BLaER1 treated with 17β-estradiol and CSF1 and Interleukin-3, amounts not matched to agents 10 nM and 100 nM (cell line): ENCODE data around the gene PTPA.

ENCODE experiments used
- H3K27ac ChIP-seq, 11 experiments: shearing (Covaris generic); formaldehyde crosslinking; 2 replicates each; pipeline ENCODE4 v1.8.1; 2022
- H3K27me3 ChIP-seq, 11 experiments: shearing (Covaris generic); formaldehyde crosslinking; 2 replicates each; pipeline ENCODE4 v1.8.1; 2022
- H3K36me3 ChIP-seq, 11 experiments: shearing (Covaris generic); formaldehyde crosslinking; 2 replicates each; pipeline ENCODE4 v1.8.1; 2022
- H3K4me1 ChIP-seq, 10 experiments: shearing (Covaris generic); formaldehyde crosslinking; 2 replicates each; pipeline ENCODE4 v1.8.1; 2022
- H3K4me2 ChIP-seq, 11 experiments: shearing (Covaris generic); formaldehyde crosslinking; 2 replicates each; pipeline ENCODE4 v1.8.1; 2022
- H3K4me3 ChIP-seq, 10 experiments: shearing (Covaris generic); formaldehyde crosslinking; 2 replicates each; pipeline ENCODE4 v1.8.1; 2022
- H3K9ac ChIP-seq, 11 experiments: shearing (Covaris generic); formaldehyde crosslinking; 2 replicates each; pipeline ENCODE4 v1.8.1; 2022
- H3K9me3 ChIP-seq, 11 experiments: shearing (Covaris generic); formaldehyde crosslinking; replicated peaks in 1 of 11; 2 replicates each; pipeline ENCODE4 v1.8.1; 2022
- H4K20me1 ChIP-seq, 11 experiments: shearing (Covaris generic); formaldehyde crosslinking; 2 replicates each; pipeline ENCODE4 v1.8.1; 2022
- Cebpa-rat ChIP-seq, 11 experiments: shearing (Covaris generic); IDR thresholded peaks; 2 replicates each; pipeline ENCODE4 v1.8.1; 2022

Gene PTPA

DNA sequence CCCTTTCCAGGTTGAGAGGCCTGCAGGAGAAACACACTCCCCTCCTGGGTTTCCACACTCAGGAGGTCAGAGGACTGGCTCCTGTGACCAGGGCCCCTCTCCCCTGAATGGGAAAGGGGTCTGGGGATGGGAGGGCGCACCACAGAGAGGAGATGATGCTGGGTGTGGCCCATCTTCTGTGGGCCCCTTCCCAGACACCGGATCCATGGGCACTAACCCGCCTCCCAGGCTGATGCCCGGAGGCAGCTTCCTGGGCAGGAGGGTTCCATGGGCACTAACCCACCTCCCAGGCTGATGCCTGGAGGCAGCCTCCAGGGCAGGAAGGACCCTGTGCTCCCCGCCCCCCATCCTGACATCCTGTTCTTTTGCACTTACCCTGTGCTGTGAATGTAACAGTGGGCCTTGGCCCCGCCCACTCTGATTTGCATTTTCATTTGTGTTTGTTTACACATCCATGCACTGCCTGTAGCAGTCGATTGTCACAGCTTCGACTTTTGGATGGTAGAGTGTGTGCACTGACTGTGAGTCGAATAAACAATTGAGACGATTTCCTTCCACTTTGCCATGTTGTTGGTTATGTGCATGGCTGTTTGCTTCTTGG is 39.6 kb upstream of the PTPA start:
- Histone ChIP-seq H3K9me3 (no peaks in the 10 kb centered on the region), H3K4me2 (peak overlapping the region; percentile 82 to 99 (median 97); a peak in 21 of 22 replicates), H3K36me3 (peaks cover 7 to 28% (median 12%) of the 10 kb centered on the region in 11 experiments; a peak in 20 of 22 replicates), H4K20me1 (no peaks in the 10 kb centered on the region), H3K4me3 (peak overlapping the region in 4 of 10 experiments; percentile 47 to 53 (median 51); a peak in 6 of 20 replicates), H3K27ac (peak overlapping the region in 9 of 11 experiments; percentile 78 to 98 (median 92); a peak in 18 of 22 replicates), H3K27me3 (no peaks in the 10 kb centered on the region), H3K9ac (peak overlapping the region; percentile 27 to 87 (median 81); a peak in 18 of 22 replicates), H3K4me1 (peaks cover 42 to 54% (median 52%) of the 10 kb centered on the region in 10 experiments)
- no peak for TF ChIP-seq Cebpa-rat (IDR thresholded peaks at IDR 0.05)

DNA sequence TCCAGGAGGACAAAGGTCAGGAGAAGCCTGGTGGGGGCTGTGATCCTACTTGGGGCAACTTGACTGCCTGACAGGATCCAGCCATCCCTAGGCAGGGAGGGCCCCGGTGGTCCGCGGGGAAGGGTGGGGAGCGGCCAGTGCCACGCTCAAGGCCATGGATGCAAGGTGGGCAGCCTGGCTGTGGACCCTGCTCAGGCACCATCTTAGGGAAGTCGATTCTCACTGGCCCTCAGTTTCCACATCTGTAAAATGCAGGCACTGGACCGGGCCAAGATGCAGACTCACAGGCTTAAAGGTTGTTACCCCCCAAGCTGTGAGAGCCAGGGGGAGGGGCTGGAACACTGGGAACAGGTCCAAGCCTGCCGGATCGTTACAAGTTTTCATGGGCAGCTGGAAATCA is 39.0 kb upstream of the PTPA start:
- peak overlapping the region in 3 of 11 experiments; percentile 81 to 84 (median 83); a peak in 5 of 22 replicates for H3K9ac ChIP-seq
- H3K4me1 ChIP-seq: peaks cover 42 to 52% (median 51%) of the 10 kb centered on the region in 10 experiments
- no peak overlapping the region for H3K27ac ChIP-seq
- H3K9me3 ChIP-seq: no peaks in the 10 kb centered on the region
- peaks cover 7 to 26% (median 11%) of the 10 kb centered on the region in 11 experiments; a peak in 20 of 22 replicates for H3K36me3 ChIP-seq
- no peaks in the 10 kb centered on the region for H3K27me3 ChIP-seq
- H4K20me1 ChIP-seq: no peaks in the 10 kb centered on the region
- H3K4me2 ChIP-seq: peak overlapping the region in 9 of 11 experiments; percentile 86 to 99 (median 97); a peak in 16 of 22 replicates
- no peak overlapping the region for H3K4me3 ChIP-seq
- no peak for TF ChIP-seq Cebpa-rat (IDR thresholded peaks at IDR 0.05)

- no peak for TF ChIP-seq Cebpa-rat (IDR thresholded peaks at IDR 0.05)
- Histone ChIP-seq H3K4me2 (no peak overlapping the region), H3K27ac (no peak overlapping the region)
Observed at GRCh38 chr9:129073404-129073803, 37.8 kb upstream of the PTPA start.

GRCh38 chr9:129074106-129074505 is 37.1 kb upstream of the PTPA start:
- Histone ChIP-seq H3K27me3 (no peaks in the 10 kb centered on the region), H3K36me3 (peaks cover 0 to 14% (median 0%) of the 10 kb centered on the region in 11 experiments; a peak in 4 of 22 replicates), H3K4me1 (peaks cover 31 to 45% (median 42%) of the 10 kb centered on the region in 10 experiments), H3K9ac (no peak overlapping the region), H3K9me3 (no peaks in the 10 kb centered on the region), H4K20me1 (no peaks in the 10 kb centered on the region), H3K4me3 (no peak overlapping the region), H3K27ac (no peak overlapping the region), H3K4me2 (no peak overlapping the region)
- no peak for TF ChIP-seq Cebpa-rat (IDR thresholded peaks at IDR 0.05)

More at GRCh38 chr9:129073404-129073803, 37.8 kb upstream of the PTPA start:
- Histone ChIP-seq H3K4me3 (no peak overlapping the region), H3K4me1 (peaks cover 31 to 45% (median 42%) of the 10 kb centered on the region in 10 experiments), H3K27me3 (no peaks in the 10 kb centered on the region), H3K9me3 (no peaks in the 10 kb centered on the region), H3K36me3 (peaks cover 0 to 14% (median 0%) of the 10 kb centered on the region in 11 experiments; a peak in 6 of 22 replicates), H4K20me1 (no peaks in the 10 kb centered on the region), H3K9ac (no peak overlapping the region)

DNA sequence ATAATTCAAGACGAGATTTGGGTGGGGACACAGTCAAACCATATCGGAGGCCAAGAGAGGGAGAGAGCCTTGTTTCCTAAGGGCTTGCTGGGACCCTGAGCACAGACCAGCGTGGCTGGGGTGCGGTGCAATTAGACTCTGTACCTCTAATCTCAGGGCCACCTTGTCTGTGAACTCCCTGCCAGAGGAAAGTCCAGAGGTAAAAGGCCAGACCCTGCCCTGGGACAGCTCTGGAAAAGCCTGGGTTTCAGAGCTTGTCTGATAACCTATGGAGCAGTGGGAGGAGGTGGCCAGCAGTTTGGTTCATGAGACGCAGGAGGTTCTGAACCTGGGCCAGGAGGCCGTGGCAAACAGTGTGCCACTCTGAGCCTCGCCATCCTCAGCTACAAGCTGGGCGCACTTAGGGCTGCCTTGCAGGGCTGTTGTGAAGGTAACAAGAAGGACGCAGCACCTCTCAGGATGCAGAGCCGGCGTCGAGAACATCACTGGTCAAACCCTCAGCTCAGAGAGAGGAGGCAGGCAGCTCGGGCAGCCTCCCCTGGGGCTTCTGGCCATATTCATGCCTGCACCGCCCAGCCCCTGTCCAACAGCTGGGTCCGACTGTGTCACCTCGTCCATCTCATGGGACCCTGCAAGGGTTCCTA is 35.1 kb upstream of the PTPA start:
- H4K20me1 ChIP-seq: no peaks in the 10 kb centered on the region
- H3K36me3 ChIP-seq: peaks cover 0 to 12% (median 0%) of the 10 kb centered on the region in 11 experiments; a peak in 4 of 22 replicates
- no peaks in the 10 kb centered on the region for H3K9me3 ChIP-seq
- H3K4me2 ChIP-seq: no peak overlapping the region
- no peak overlapping the region for H3K27ac ChIP-seq
- no peaks in the 10 kb centered on the region for H3K27me3 ChIP-seq
- no peak for TF ChIP-seq Cebpa-rat (IDR thresholded peaks at IDR 0.05)
- H3K9ac ChIP-seq: 0 out of 22 replicates have a peak overlapping the region, but pooled peaks of 1 of the 11 experiments have one; percentile 9
- peaks cover 23 to 39% (median 36%) of the 10 kb centered on the region in 10 experiments for H3K4me1 ChIP-seq
- H3K4me3 ChIP-seq: no peak overlapping the region

DNA sequence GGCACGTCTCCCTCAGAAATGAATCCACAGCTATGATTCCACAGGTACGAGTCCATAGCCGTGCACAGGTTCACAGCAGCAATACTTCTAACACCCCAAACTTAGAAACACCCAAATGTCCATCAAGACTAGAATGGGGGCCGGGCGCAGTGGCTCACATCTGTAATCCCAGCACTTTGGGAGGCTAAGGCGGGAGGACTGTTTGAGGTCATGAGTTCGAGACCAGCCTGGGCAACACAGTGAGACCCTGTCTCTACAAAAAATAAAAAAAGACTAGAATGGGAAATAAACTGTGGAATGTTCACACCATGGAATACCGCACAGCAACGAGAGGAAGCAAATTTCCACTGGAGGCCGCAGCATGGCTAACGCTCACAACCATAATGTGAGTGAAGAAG is 34.6 kb upstream of the PTPA start:
- peaks cover 19 to 36% (median 32%) of the 10 kb centered on the region in 10 experiments for H3K4me1 ChIP-seq
- no peak for TF ChIP-seq Cebpa-rat (IDR thresholded peaks at IDR 0.05)
- peaks cover 0 to 7% (median 0%) of the 10 kb centered on the region in 11 experiments; a peak in 4 of 22 replicates for H3K36me3 ChIP-seq
- no peak overlapping the region for H3K4me3 ChIP-seq
- peaks cover 0 to 3% (median 3%) of the 10 kb centered on the region in 11 experiments; a peak in 14 of 22 replicates for H4K20me1 ChIP-seq
- H3K27me3 ChIP-seq: no peaks in the 10 kb centered on the region
- no peak overlapping the region for H3K9ac ChIP-seq
- H3K9me3 ChIP-seq: no peaks in the 10 kb centered on the region
- H3K27ac ChIP-seq: no peak overlapping the region
- no peak overlapping the region for H3K4me2 ChIP-seq

DNA sequence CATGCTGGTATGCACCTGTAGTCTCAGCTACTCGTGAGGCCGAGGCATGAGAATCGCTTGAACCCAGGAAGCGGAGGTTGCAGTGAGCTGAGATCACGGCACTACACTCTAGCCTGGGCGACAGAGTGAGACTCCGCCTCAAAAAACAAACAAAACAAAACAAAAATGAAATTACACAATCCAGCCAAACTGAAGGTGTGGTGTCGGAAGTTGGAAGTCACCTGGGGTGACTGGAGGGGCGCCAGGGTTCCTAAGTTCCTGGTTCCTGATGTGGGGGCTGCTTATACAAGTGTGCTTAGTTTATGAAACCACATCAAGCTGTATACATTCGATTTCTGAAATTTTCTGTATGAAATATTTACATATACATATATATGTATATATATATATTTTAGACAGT is 34.0 kb upstream of the PTPA start:
- Histone ChIP-seq H3K4me1 (peaks cover 25 to 36% (median 32%) of the 10 kb centered on the region in 10 experiments), H3K4me3 (no peak overlapping the region), H4K20me1 (peaks cover 0 to 9% (median 9%) of the 10 kb centered on the region in 11 experiments; a peak in 15 of 22 replicates), H3K9ac (no peak overlapping the region), H3K36me3 (peaks cover 0 to 2% (median 0%) of the 10 kb centered on the region in 11 experiments; a peak in 1 of 22 replicates), H3K27me3 (no peaks in the 10 kb centered on the region), H3K27ac (no peak overlapping the region), H3K4me2 (no peak overlapping the region), H3K9me3 (no peaks in the 10 kb centered on the region)
- no peak for TF ChIP-seq Cebpa-rat (IDR thresholded peaks at IDR 0.05)

GRCh38 chr9:129078691-129079503 is 32.3 kb upstream of the PTPA start:
- Histone ChIP-seq H3K9me3 (no peaks in the 10 kb centered on the region), H3K27ac (peak overlapping the region in 2 of 11 experiments; percentile 16 to 23; a peak in 3 of 22 replicates), H3K36me3 (peaks cover 0 to 17% (median 5%) of the 10 kb centered on the region in 11 experiments; a peak in 7 of 22 replicates), H3K27me3 (no peaks in the 10 kb centered on the region), H3K4me1 (peaks cover 34 to 45% (median 41%) of the 10 kb centered on the region in 10 experiments), H3K4me3 (no peak overlapping the region), H3K9ac (peak overlapping the region in 10 of 11 experiments; percentile 5 to 50 (median 20); a peak in 11 of 22 replicates), H4K20me1 (peaks cover 0 to 26% (median 25%) of the 10 kb centered on the region in 11 experiments; a peak in 16 of 22 replicates), H3K4me2 (peak overlapping the region in 9 of 11 experiments; percentile 15 to 95 (median 42); a peak in 10 of 22 replicates)
- TF ChIP-seq Cebpa-rat (IDR thresholded peaks at IDR 0.05): no peak
